Measurements from ENCODE around the gene CCDC190. TPM values are rescaled to one million over a fixed set of nuclear protein-coding genes. Genes with fewer than 3 reads are reported as not detected.
"Not testable (repeated sequence)": the region's sequence is repeated elsewhere in the genome, so short reads cannot be mapped to it uniquely, and the experiment has no call there.

CCDC190 gene
- total RNA-seq, 6 experiments from 2014 or later: 0.07 to 0.21 (median 0.14) TPM; not detected in 3

GRCh38 chr1:162878000-162878596 lies 17.1 kb upstream of the CCDC190 start:
- Mint-ChIP-seq H3K9me3 (peaks cover 1% of the 10 kb centered on the region), H3K27ac (no peak overlapping the region), H3K36me3 (ENCODE audit: low read depth) (peaks cover 3% of the 10 kb centered on the region), H3K27me3 (ENCODE audit: insufficient read depth) (no peaks in the 10 kb centered on the region), H3K4me3 (no peak overlapping the region), H3K4me1 (ENCODE audit: low read depth) (peaks cover 65% of the 10 kb centered on the region)
- peak; percentile 93 for TF ChIP-seq CTCF (IDR thresholded peaks at IDR 0.05)
- DNase-seq: peak; percentile 74

- peaks cover 66% of the 10 kb centered on the region for H3K4me1 Mint-ChIP-seq (ENCODE audit: low read depth)
- peaks cover 7% of the 10 kb centered on the region for H3K9me3 Mint-ChIP-seq
- no peak overlapping the region for H3K4me3 Mint-ChIP-seq
- no peak for TF ChIP-seq CTCF (IDR thresholded peaks at IDR 0.05)
- H3K36me3 Mint-ChIP-seq (ENCODE audit: low read depth): peaks cover 9% of the 10 kb centered on the region
- DNase-seq: no peak
- H3K27me3 Mint-ChIP-seq (ENCODE audit: insufficient read depth): no peaks in the 10 kb centered on the region
- H3K27ac Mint-ChIP-seq: no peak overlapping the region
Measured at GRCh38 chr1:162877412-162877811, 16.4 kb upstream of the CCDC190 start.

- DNase-seq: no peak
- Mint-ChIP-seq H3K36me3 (ENCODE audit: low read depth) (peaks cover 14% of the 10 kb centered on the region), H3K4me3 (no peak overlapping the region), H3K27me3 (ENCODE audit: insufficient read depth) (no peaks in the 10 kb centered on the region), H3K4me1 (ENCODE audit: low read depth) (peaks cover 60% of the 10 kb centered on the region), H3K27ac (no peak overlapping the region; the same call in 1 of the 2 replicates), H3K9me3 (peaks cover 11% of the 10 kb centered on the region)
- TF ChIP-seq CTCF (IDR thresholded peaks at IDR 0.05): no peak
Measured at GRCh38 chr1:162876751-162877150, 15.8 kb upstream of the CCDC190 start.

GRCh38 chr1:162873671-162874666 lies 13.0 kb upstream of the CCDC190 start:
- Mint-ChIP-seq H3K4me3 (peak overlapping the region; percentile 55), H3K4me1 (ENCODE audit: low read depth) (peaks cover 58% of the 10 kb centered on the region), H3K9me3 (peaks cover 35% of the 10 kb centered on the region), H3K27ac (peak overlapping the region; percentile 88), H3K36me3 (ENCODE audit: low read depth) (peaks cover 39% of the 10 kb centered on the region), H3K27me3 (ENCODE audit: insufficient read depth) (no peaks in the 10 kb centered on the region)
- peak; percentile 64 for TF ChIP-seq CTCF (IDR thresholded peaks at IDR 0.05)
- DNase-seq: peak; percentile 75

- H3K4me1 Mint-ChIP-seq (ENCODE audit: low read depth): peaks cover 48% of the 10 kb centered on the region
- H3K27me3 Mint-ChIP-seq (ENCODE audit: insufficient read depth): no peaks in the 10 kb centered on the region
- H3K9me3 Mint-ChIP-seq: peaks cover 35% of the 10 kb centered on the region
- H3K4me3 Mint-ChIP-seq: peak overlapping the region; percentile 8
- DNase-seq: no peak
- TF ChIP-seq CTCF (IDR thresholded peaks at IDR 0.05): no peak
- H3K36me3 Mint-ChIP-seq (ENCODE audit: low read depth): peaks cover 39% of the 10 kb centered on the region
- H3K27ac Mint-ChIP-seq: peak overlapping the region; percentile 88; the same call in 1 of the 2 replicates
Measured at GRCh38 chr1:162872981-162873380, 12.0 kb upstream of the CCDC190 start.

GRCh38 chr1:162871417-162871816 lies 10.4 kb upstream of the CCDC190 start:
- Mint-ChIP-seq H3K4me1 (ENCODE audit: low read depth) (peaks cover 32% of the 10 kb centered on the region), H3K9me3 (peaks cover 35% of the 10 kb centered on the region), H3K36me3 (ENCODE audit: low read depth) (peaks cover 39% of the 10 kb centered on the region)
- H3K27ac Mint-ChIP-seq; H3K4me3 Mint-ChIP-seq; H3K27me3 Mint-ChIP-seq (ENCODE audit: insufficient read depth); DNase-seq: not testable (repeated sequence)
